Left kidney (tissue), 8 donors: ENCODE measurements around the gene FAM236A. TPM values are rescaled to one million over a fixed set of nuclear protein-coding genes. Genes with fewer than 3 reads are reported as not detected.
"Not testable (repeated sequence)": the region's sequence is repeated elsewhere in the genome, so short reads cannot be mapped to it uniquely, and the experiment has no call there.

Source experiments
- DNase-seq: peaks from one replicate; pipeline ENCODE4 v3.0.0-alpha.2; 2013
- long read RNA-seq, 8 donors: transcript quantifications; one replicate each; lab custom pipeline, GENCODE V29; 2026
- polyA plus RNA-seq: library from polyadenylated mRNA; unstranded; fragments of 120-200 nt; gene quantifications from one replicate; pipeline ENCODE4 v1.2.1, GENCODE V29; 2013; ENCODE audit not compliant: insufficient read length

The FAM236A gene
- polyA plus RNA-seq = 0.75 TPM
- long read RNA-seq, donor 1 = 0 reads
- long read RNA-seq, donor 2 = 0 reads
- long read RNA-seq, donor 3 = 0 reads
- long read RNA-seq, donor 4 = 0 reads
- long read RNA-seq, donor 5 = 0 reads
- long read RNA-seq, donor 6 = 0 reads
- long read RNA-seq, donor 7 = 0 reads
- long read RNA-seq, donor 8 = 0 reads

- not testable (repeated sequence) for DNase-seq
These were observed at the start of gene FAM236A for GRCh38 chrX:72937906-72938305. FAM236A (plus strand) TSS chrX:72938206; CDS start chrX:72938263, 57 bp downstream.

GRCh38 chrX:72889740-72890139, 48.3 kb upstream of the FAM236A start:
- not testable (repeated sequence) for DNase-seq

- DNase-seq = not testable (repeated sequence)
These were observed 25.7 kb upstream of the FAM236A start, which contains the start of gene FAM236C for GRCh38 chrX:72912315-72912714. FAM236C (plus strand) TSS chrX:72912615; CDS start chrX:72912715, 100 bp downstream.

- DNase-seq = not testable (repeated sequence)
These were observed 21.9 kb upstream of the FAM236A start for GRCh38 chrX:72916096-72916495.

GRCh38 chrX:72932283-72932682, 5.7 kb upstream of the FAM236A start:
- DNase-seq = not testable (repeated sequence)

- DNase-seq = not testable (repeated sequence)
These were observed 1.6 kb upstream of the FAM236A start for GRCh38 chrX:72936455-72936854.

- not testable (repeated sequence) for DNase-seq
These were observed 1.0 kb upstream of the FAM236A start for GRCh38 chrX:72936882-72937455.

- not testable (repeated sequence) for DNase-seq
These were observed 4.3 kb downstream of the FAM236A start for GRCh38 chrX:72942272-72942671.

- DNase-seq = not testable (repeated sequence)
These were observed 5.2 kb downstream of the FAM236A start for GRCh38 chrX:72943035-72943818.

- DNase-seq = not testable (repeated sequence)
These were observed 5.8 kb downstream of the FAM236A start, which contains the start of gene DMRTC1 for GRCh38 chrX:72943819-72944169. DMRTC1 (minus strand) TSS chrX:72943837; CDS start chrX:72875694, 68,143 bp downstream.

GRCh38 chrX:72959971-72960370, 22.0 kb downstream of the FAM236A start:
- DNase-seq = not testable (repeated sequence)

- not testable (repeated sequence) for DNase-seq
These were observed 33.9 kb downstream of the FAM236A start for GRCh38 chrX:72971859-72972258.

GRCh38 chrX:72974885-72975284, 36.9 kb downstream of the FAM236A start:
- not testable (repeated sequence) for DNase-seq

GRCh38 chrX:72980894-72981469, 43.0 kb downstream of the FAM236A start:
- DNase-seq = not testable (repeated sequence)

Other genes with a start within 250 kb of the FAM236A start
- gene PHKA1, start 223.9 kb upstream of the FAM236A start, polyA plus RNA-seq = 6.7 TPM
- gene DMRTC1B, start 161.3 kb upstream of the FAM236A start, polyA plus RNA-seq = 4.9 TPM
- gene FAM236B, start 155.5 kb upstream of the FAM236A start, polyA plus RNA-seq = not detected
- not detected for gene FAM236D, start 130.0 kb upstream of the FAM236A start, polyA plus RNA-seq
- not detected for gene FAM236C, start 25.6 kb upstream of the FAM236A start, polyA plus RNA-seq
- gene DMRTC1, start 5.6 kb downstream of the FAM236A start, polyA plus RNA-seq = not detected
- gene PABPC1L2B, start 64.7 kb downstream of the FAM236A start, polyA plus RNA-seq = not detected
- gene PABPC1L2A, start 141.3 kb downstream of the FAM236A start, polyA plus RNA-seq = not detected